HCT116 (cell line): ENCODE data around the gene GPS1. TPM values are rescaled to one million over a fixed set of nuclear protein-coding genes. Genes with fewer than 3 reads are reported as not detected.

Experiments used
- ATAC-seq: fragments of 200-7000 bp; cut with Tn5 transposase; 2 replicates; pipeline ENCODE4 v1.9.1; 2020; ENCODE audit warnings: mild to moderate bottlenecking, moderate library complexity
- BruUV-seq: library from RNA; stranded (reverse); fragments of 400-500 nt; replicated peaks from 2 replicates; lab custom pipeline; 2021; lab: Mats Ljungman, UMichigan
- CTCF ChIA-PET: fragments of 300-600 bp; sonication (Branson Sonifier 250); formaldehyde crosslinking; loops from one replicate; lab custom pipeline; 2021; ENCODE audit warnings: antibody characterized with exemption; lab: Charles Lee
- POLR2A ChIA-PET: fragments of 300-600, 350-600 bp; sonication (Branson Sonifier 250); formaldehyde crosslinking; loops from one replicate; lab custom pipeline; 2021; ENCODE audit warnings: antibody characterized with exemption; lab: Charles Lee
- RAD21 ChIA-PET, 2 experiments: fragments of 300-600 bp; sonication (Branson Sonifier 250); formaldehyde crosslinking; loops; one replicate each; lab custom pipeline; 2023; ENCODE audit warnings: low total read pairs in 2 of 2; ENCODE audit not compliant: uncharacterized antibody in 2 of 2, unreplicated experiment in 2 of 2, low non-redundant PET in 1 of 2; lab: Charles Lee
- DNase-seq: peaks from one replicate; pipeline ENCODE4 v3.0.0-alpha.2; 2010; ENCODE audit warnings: low read depth, low spot score
- H2AFZ ChIP-seq: fragments of 200-600 bp; shearing (Covaris generic), sonication (generic); 2 replicates; pipeline ENCODE4 v1.6.1; 2017; ENCODE audit warnings: low read depth, mixed run types, mixed read lengths, antibody characterized with exemption, low read length; ENCODE audit not compliant: poor library complexity, severe bottlenecking
- H3K27ac ChIP-seq: 2 replicates; pipeline ENCODE4 v1.5.1; 2012; ENCODE audit warnings: low read depth, low read length
- H3K27me3 ChIP-seq: fragments of 200-600 bp; sonication (generic); 2 replicates; pipeline ENCODE4 v1.6.1; 2016; ENCODE audit warnings: mixed run types, low read length, mixed read lengths; ENCODE audit not compliant: insufficient read depth
- H3K36me3 ChIP-seq, 2 experiments: fragments of 200-500 bp in 1 of 2; fragments of 200-600 bp in 1 of 2; sonication (Bioruptor generic) in 1 of 2; sonication (generic) in 1 of 2; 2 replicates each; pipeline versions ENCODE4 v1.5.1 to v1.6.1; 2014 to 2016; ENCODE audit warnings: low read length in 2 of 2, inconsistent platforms in 1 of 2, mixed read lengths in 1 of 2, mixed run types in 1 of 2; ENCODE audit not compliant: insufficient read depth in 2 of 2, control insufficient read depth in 1 of 2
- H3K4me1 ChIP-seq, 2 experiments: fragments of 200-600 bp in 1 of 2; sonication (generic) in 1 of 2; 2 replicates each; pipeline versions ENCODE4 v1.5.1 to v1.6.1; 2012 to 2017; ENCODE audit warnings: low read length in 2 of 2, inconsistent platforms in 1 of 2, mild to moderate bottlenecking in 1 of 2, mixed read lengths in 1 of 2, mixed run types in 1 of 2, moderate library complexity in 1 of 2; ENCODE audit not compliant: insufficient read depth in 2 of 2, control insufficient read depth in 1 of 2
- H3K4me2 ChIP-seq: fragments of 200-600 bp; sonication (generic); 2 replicates; pipeline ENCODE4 v1.6.1; 2017; ENCODE audit warnings: mixed run types, low read length, mixed read lengths
- H3K4me3 ChIP-seq, 2 experiments: fragments of 200-600 bp in 1 of 2; sonication (generic) in 1 of 2; replicated peaks in 1 of 2; 2 replicates each; pipeline ENCODE4 v1.5.1; 2011 to 2016; ENCODE audit warnings: low read length in 2 of 2, control low read depth in 1 of 2, low read depth in 1 of 2, mild to moderate bottlenecking in 1 of 2, mixed read lengths in 1 of 2, mixed run types in 1 of 2
- H3K79me2 ChIP-seq: fragments of 200-600 bp; sonication (generic); 2 replicates; pipeline ENCODE4 v1.6.1; 2017; ENCODE audit warnings: mild to moderate bottlenecking, mixed run types, low read length, moderate library complexity, mixed read lengths; ENCODE audit not compliant: insufficient read depth
- H3K9ac ChIP-seq: fragments of 200-600 bp; sonication (generic); 2 replicates; pipeline ENCODE4 v1.6.1; 2016; ENCODE audit warnings: low read length, mixed read lengths
- H3K9me2 ChIP-seq: fragments of 200-600 bp; sonication (generic), shearing (Covaris generic); 2 replicates; pipeline ENCODE4 v1.6.1; 2017; ENCODE audit warnings: mixed run types, mild to moderate bottlenecking, moderate library complexity; ENCODE audit not compliant: insufficient read depth
- H3K9me3 ChIP-seq, 2 experiments: fragments of 200-500 bp in 1 of 2; fragments of 200-600 bp in 1 of 2; sonication (Bioruptor generic) in 1 of 2; sonication (generic) in 1 of 2; 2 replicates each; pipeline ENCODE4 v1.6.1; 2014 to 2017; ENCODE audit warnings: low read length in 2 of 2, mixed read lengths in 2 of 2, inconsistent platforms in 1 of 2, low read depth in 1 of 2, mild to moderate bottlenecking in 1 of 2, mixed run types in 1 of 2, moderate library complexity in 1 of 2; ENCODE audit not compliant: control insufficient read depth in 1 of 2, insufficient read depth in 1 of 2
- H4K20me1 ChIP-seq: fragments of 200-600 bp; sonication (generic), shearing (Covaris generic); 2 replicates; pipeline ENCODE4 v1.6.1; 2017; ENCODE audit warnings: mixed run types, mild to moderate bottlenecking, moderate library complexity; ENCODE audit not compliant: insufficient read depth
- CEBPB ChIP-seq: IDR thresholded peaks from 2 replicates; pipeline ENCODE4 v1.6.1; 2012; ENCODE audit warnings: low read depth
- EZH2 ChIP-seq: fragments of 200-600 bp; sonication (generic); IDR thresholded peaks from 2 replicates; pipeline ENCODE4 v1.6.1; 2017; ENCODE audit warnings: antibody characterized with exemption, mixed run types
- EZH2phosphoT487 ChIP-seq: fragments of 200-600 bp; IDR thresholded peaks from 2 replicates; pipeline ENCODE4 v1.6.1; 2018; ENCODE audit warnings: antibody characterized with exemption, borderline replicate concordance
- POLR2A ChIP-seq: IDR thresholded peaks from 2 replicates; pipeline ENCODE4 v1.7.0; 2011; ENCODE audit warnings: borderline replicate concordance; ENCODE audit not compliant: insufficient read depth, insufficient read length; ENCODE audit errors: extremely low read depth
- POLR2AphosphoS5 ChIP-seq: IDR thresholded peaks from 2 replicates; pipeline ENCODE4 v1.6.1; 2011; ENCODE audit warnings: mild to moderate bottlenecking, low read depth, low read length, moderate library complexity
- SIN3A ChIP-seq: IDR thresholded peaks from 2 replicates; pipeline ENCODE4 v1.6.1; 2012; ENCODE audit warnings: low read depth
- SRF ChIP-seq: IDR thresholded peaks from 2 replicates; pipeline ENCODE4 v1.6.1; 2012; ENCODE audit warnings: low read depth
- YY1 ChIP-seq: IDR thresholded peaks from 2 replicates; pipeline ENCODE4 v1.6.1; 2011; ENCODE audit warnings: low read length, low read depth, moderate library complexity, mild to moderate bottlenecking; ENCODE audit not compliant: insufficient replicate concordance; ENCODE audit errors: extremely low read depth
- intact Hi-C: fragments of 100-400 bp; cut with micrococcal nuclease; formaldehyde crosslinking; loops from 2 replicates; pipeline ENCODE4 v1.10.0; 2022
- total RNA-seq: library from RNA; stranded (reverse); gene quantifications from one replicate; pipeline ENCODE4 v1.2.1, GENCODE V29; 2021; ENCODE audit not compliant: unreplicated experiment
- TF ChIP-seq, protein P1 (sequence below): IDR thresholded peaks from 2 replicates; pipeline ENCODE4 v1.6.1; 2011; ENCODE audit warnings: mild to moderate bottlenecking, low read length, moderate library complexity; ENCODE audit not compliant: insufficient replicate concordance; ENCODE audit errors: extremely low read depth
- TF ChIP-seq, protein P2 (sequence below): IDR thresholded peaks from 2 replicates; pipeline ENCODE4 v1.6.1; 2012
- TF ChIP-seq, protein P3 (sequence below): IDR thresholded peaks from 2 replicates; pipeline ENCODE4 v1.6.1; 2012; ENCODE audit warnings: low read depth

Gene GPS1
- total RNA-seq, 1 experiment from 2014 or later = 205 TPM

DNA sequence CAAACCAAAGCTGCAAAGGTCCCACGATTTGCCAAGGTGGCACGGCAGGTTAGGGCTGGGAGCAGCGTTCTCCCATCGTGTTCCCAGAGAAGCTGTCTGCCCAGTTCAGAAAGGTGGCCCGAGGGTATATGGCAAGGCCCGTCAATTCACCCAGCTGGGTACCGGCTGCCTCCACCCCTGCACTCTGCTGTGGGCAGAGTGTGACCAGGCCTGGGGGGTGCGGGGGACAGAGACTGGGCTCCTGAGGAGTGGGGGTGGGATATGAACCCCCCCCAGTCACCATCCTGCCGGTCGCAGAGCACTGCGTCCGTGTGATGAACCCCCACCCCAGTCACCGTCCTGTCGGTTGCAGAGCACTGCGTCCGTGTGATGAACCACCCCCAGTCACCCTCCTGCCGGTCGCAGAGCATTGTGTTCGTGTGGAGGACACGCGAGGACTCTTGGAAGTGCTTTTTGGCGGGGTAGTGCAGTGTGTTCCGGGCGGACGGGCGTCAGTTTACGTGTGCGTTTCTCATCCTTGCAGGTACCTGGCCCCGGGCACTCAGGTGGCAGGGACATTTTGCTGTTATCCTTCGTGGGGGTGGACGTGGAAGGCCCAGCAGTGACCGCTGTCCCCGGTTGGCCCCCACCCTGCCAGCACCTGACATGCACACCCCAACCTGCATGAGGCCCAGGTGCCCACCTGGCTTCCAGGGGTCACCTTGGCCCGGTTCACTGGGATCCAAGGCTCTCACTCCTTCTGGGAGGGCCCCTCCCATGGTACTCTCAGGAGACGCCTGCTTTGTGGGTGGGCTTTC is 49.0 kb downstream of the GPS1 start:
- intact Hi-C loops = no loop called here
- Histone ChIP-seq H3K36me3 (peaks cover 4 to 27% of the 10 kb centered on the region in 2 experiments; a peak in 2 of 4 replicates), H2AFZ (no peak overlapping the region), H3K79me2 (peaks cover 42% of the 10 kb centered on the region), H3K27ac (peak overlapping the region; percentile 99), H3K9me3 (no peaks in the 10 kb centered on the region), H4K20me1 (no peaks in the 10 kb centered on the region; the same call in 1 of the 2 replicates), H3K4me2 (peak overlapping the region; percentile 80; the same call in 1 of the 2 replicates), H3K9ac (peak overlapping the region; percentile 98)
- RAD21 ChIA-PET = no interaction called here
- no peak for ATAC-seq
- TF ChIP-seq SIN3A (no peak), POLR2A (peak; percentile 42), POLR2AphosphoS5 (peak; percentile 44)
- TF ChIP-seq, protein P1, sequence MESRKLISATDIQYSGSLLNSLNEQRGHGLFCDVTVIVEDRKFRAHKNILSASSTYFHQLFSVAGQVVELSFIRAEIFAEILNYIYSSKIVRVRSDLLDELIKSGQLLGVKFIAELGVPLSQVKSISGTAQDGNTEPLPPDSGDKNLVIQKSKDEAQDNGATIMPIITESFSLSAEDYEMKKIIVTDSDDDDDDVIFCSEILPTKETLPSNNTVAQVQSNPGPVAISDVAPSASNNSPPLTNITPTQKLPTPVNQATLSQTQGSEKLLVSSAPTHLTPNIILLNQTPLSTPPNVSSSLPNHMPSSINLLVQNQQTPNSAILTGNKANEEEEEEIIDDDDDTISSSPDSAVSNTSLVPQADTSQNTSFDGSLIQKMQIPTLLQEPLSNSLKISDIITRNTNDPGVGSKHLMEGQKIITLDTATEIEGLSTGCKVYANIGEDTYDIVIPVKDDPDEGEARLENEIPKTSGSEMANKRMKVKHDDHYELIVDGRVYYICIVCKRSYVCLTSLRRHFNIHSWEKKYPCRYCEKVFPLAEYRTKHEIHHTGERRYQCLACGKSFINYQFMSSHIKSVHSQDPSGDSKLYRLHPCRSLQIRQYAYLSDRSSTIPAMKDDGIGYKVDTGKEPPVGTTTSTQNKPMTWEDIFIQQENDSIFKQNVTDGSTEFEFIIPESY = no peak
- TF ChIP-seq, all 23 proteins: peak for 2
- BruUV-seq = no TSS peak
- peaks cover 37 to 66% of the 10 kb centered on the region in 2 experiments for H3K4me1 ChIP-seq
- no peak overlapping the region for H3K4me3 ChIP-seq
- ChIA-PET POLR2A (no interaction called here), CTCF (no interaction called here)
- H3K27me3 ChIP-seq = no peaks in the 10 kb centered on the region
- no peaks in the 10 kb centered on the region for H3K9me2 ChIP-seq
- DNase-seq = no peak

DNA sequence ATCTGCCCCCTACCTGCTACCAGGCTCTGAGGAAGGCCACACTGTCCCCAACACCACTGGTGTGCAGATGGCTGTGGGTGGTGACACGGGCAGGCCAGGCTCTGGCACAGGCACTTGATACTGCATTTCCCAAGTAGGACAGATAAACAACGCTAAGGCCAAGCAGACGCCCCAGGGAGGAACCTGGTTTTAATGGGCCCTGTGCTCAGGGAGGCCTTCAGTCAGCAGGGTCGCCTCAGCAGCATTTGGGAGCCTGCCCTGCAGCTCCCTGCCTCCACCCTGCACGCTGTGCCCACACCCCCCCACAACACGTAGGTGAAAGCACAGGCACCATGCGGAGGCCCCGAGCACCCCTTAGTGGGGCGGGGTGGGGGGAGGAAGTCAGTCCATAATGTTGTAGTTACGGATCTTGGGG is 49.6 kb downstream of the GPS1 start:
- Histone ChIP-seq H3K79me2 (peaks cover 37% of the 10 kb centered on the region), H3K9me2 (no peaks in the 10 kb centered on the region), H3K27ac (peak overlapping the region; percentile 99; the same call in 1 of the 2 replicates), H3K4me3 (no peak overlapping the region), H4K20me1 (no peaks in the 10 kb centered on the region; the same call in 1 of the 2 replicates), H2AFZ (no peak overlapping the region), H3K27me3 (no peaks in the 10 kb centered on the region), H3K4me1 (peaks cover 37 to 66% of the 10 kb centered on the region in 2 experiments), H3K36me3 (peaks cover 0 to 21% of the 10 kb centered on the region in 2 experiments; a peak in 1 of 4 replicates), H3K9me3 (no peaks in the 10 kb centered on the region), H3K9ac (0 out of 2 replicates have a peak overlapping the region, but pooled peaks have one; percentile 9), H3K4me2 (no peak overlapping the region)
- intact Hi-C loops = no loop called here
- ChIA-PET CTCF (no interaction called here), RAD21 (no interaction called here), POLR2A (no interaction called here)
- ATAC-seq (no peak), DNase-seq (no peak)
- no TSS peak for BruUV-seq
- TF ChIP-seq, protein P2, sequence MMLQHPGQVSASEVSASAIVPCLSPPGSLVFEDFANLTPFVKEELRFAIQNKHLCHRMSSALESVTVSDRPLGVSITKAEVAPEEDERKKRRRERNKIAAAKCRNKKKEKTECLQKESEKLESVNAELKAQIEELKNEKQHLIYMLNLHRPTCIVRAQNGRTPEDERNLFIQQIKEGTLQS = no peak
- TF ChIP-seq, protein P3, sequence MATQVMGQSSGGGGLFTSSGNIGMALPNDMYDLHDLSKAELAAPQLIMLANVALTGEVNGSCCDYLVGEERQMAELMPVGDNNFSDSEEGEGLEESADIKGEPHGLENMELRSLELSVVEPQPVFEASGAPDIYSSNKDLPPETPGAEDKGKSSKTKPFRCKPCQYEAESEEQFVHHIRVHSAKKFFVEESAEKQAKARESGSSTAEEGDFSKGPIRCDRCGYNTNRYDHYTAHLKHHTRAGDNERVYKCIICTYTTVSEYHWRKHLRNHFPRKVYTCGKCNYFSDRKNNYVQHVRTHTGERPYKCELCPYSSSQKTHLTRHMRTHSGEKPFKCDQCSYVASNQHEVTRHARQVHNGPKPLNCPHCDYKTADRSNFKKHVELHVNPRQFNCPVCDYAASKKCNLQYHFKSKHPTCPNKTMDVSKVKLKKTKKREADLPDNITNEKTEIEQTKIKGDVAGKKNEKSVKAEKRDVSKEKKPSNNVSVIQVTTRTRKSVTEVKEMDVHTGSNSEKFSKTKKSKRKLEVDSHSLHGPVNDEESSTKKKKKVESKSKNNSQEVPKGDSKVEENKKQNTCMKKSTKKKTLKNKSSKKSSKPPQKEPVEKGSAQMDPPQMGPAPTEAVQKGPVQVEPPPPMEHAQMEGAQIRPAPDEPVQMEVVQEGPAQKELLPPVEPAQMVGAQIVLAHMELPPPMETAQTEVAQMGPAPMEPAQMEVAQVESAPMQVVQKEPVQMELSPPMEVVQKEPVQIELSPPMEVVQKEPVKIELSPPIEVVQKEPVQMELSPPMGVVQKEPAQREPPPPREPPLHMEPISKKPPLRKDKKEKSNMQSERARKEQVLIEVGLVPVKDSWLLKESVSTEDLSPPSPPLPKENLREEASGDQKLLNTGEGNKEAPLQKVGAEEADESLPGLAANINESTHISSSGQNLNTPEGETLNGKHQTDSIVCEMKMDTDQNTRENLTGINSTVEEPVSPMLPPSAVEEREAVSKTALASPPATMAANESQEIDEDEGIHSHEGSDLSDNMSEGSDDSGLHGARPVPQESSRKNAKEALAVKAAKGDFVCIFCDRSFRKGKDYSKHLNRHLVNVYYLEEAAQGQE = no peak
- TF ChIP-seq EZH2 (no peak), EZH2phosphoT487 (no peak), SRF (no peak), YY1 (no peak), CEBPB (no peak)
